WERI-Rb-1 (cell line): ENCODE data around the gene SFMBT2.

Experiments
- DNase-seq: peaks from one replicate; pipeline ENCODE4 v3.0.0-alpha.2; 2020
- H3K27ac ChIP-seq: fragments of 250-450 bp; sonication (Bioruptor Pico); 2 replicates; pipeline ENCODE4 v1.5.1; 2020; ENCODE audit warnings: mild to moderate bottlenecking, moderate library complexity
- H3K27me3 ChIP-seq: fragments of 250-450 bp; sonication (Bioruptor Pico); 2 replicates; pipeline ENCODE4 v1.5.1; 2021; ENCODE audit warnings: mild to moderate bottlenecking, low read depth, moderate library complexity; ENCODE audit not compliant: insufficient read depth, severe bottlenecking
- H3K36me3 ChIP-seq: fragments of 250-450 bp; sonication (Bioruptor Pico); 2 replicates; pipeline ENCODE4 v1.5.1; 2020; ENCODE audit warnings: mild to moderate bottlenecking, moderate library complexity
- H3K4me3 ChIP-seq: 2 replicates; pipeline ENCODE4 v1.5.1; 2011; ENCODE audit warnings: low read depth, mild to moderate bottlenecking, control low read depth, low read length
- H3K9me3 ChIP-seq: fragments of 250-450 bp; sonication (Bioruptor Pico); 2 replicates; pipeline ENCODE4 v1.5.1; 2021; ENCODE audit warnings: mild to moderate bottlenecking, moderate library complexity; ENCODE audit not compliant: severe bottlenecking
- CTCF ChIP-seq: IDR thresholded peaks from 2 replicates; pipeline ENCODE4 v1.5.1; 2011; ENCODE audit warnings: low read depth, mild to moderate bottlenecking, control low read depth, inconsistent platforms, low read length

SFMBT2 gene

DNA sequence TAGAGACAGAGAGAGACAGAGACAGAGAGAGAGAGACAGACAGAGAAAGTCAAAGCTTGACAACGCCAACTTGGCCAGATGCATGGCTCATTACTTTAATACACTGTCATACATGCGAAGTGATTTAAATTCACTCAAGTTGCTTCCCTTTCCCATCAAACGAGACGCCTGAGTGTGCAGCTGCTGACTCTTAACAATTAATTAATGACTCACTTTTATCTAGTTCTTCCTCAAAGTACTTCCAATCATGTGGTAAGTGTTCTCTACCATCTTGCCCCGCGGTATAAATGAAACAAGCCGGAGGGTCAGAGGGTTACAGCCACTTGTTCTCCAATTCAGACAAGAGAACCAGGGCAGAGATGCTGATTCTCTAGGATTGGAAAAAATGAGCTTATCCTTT is 90.8 kb downstream of the SFMBT2 start:
- H3K36me3 ChIP-seq: no peaks in the 10 kb centered on the region

DNA sequence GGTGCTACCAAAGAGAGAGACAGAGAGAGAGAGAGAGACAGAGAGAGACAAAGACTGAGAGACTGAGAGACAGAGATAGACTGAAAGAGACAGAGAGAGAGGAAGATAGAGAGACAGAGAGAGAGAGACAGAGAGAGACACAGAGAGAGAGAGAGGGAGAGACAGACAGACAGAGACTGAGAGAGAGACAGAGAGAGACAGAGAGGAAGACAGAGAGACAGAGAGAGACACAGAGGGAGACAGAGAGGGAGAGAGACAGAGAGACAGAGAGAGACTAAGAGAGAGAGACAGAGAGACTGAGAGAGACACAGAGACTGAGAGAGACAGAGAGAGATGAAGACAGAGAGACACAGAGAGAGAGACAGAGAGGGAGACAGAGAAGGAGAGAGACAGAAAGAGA is 91.2 kb downstream of the SFMBT2 start:
- Histone ChIP-seq H3K27me3 (no peaks in the 10 kb centered on the region), H3K36me3 (no peaks in the 10 kb centered on the region), H3K4me3 (no peak overlapping the region), H3K27ac (no peak overlapping the region), H3K9me3 (no peaks in the 10 kb centered on the region)
- TF ChIP-seq CTCF: no peak
- DNase-seq: no peak

More for the DNA sequence above, 90.8 kb downstream of the SFMBT2 start:
- no peaks in the 10 kb centered on the region for H3K27me3 ChIP-seq
- H3K4me3 ChIP-seq: no peak overlapping the region
- TF ChIP-seq CTCF: no peak
- H3K9me3 ChIP-seq: no peaks in the 10 kb centered on the region
- no peak overlapping the region for H3K27ac ChIP-seq
- no peak for DNase-seq

- H3K36me3 ChIP-seq: no peaks in the 10 kb centered on the region
- no peak overlapping the region for H3K27ac ChIP-seq
- DNase-seq: no peak
- H3K4me3 ChIP-seq: no peak overlapping the region
- no peaks in the 10 kb centered on the region for H3K27me3 ChIP-seq
- no peaks in the 10 kb centered on the region for H3K9me3 ChIP-seq
- no peak for TF ChIP-seq CTCF
Measured at GRCh38 chr10:7318836-7319235, 92.0 kb downstream of the SFMBT2 start.

GRCh38 chr10:7317786-7318446 is 92.9 kb downstream of the SFMBT2 start:
- Histone ChIP-seq H3K4me3 (no peak overlapping the region), H3K9me3 (no peaks in the 10 kb centered on the region), H3K27ac (no peak overlapping the region), H3K27me3 (no peaks in the 10 kb centered on the region), H3K36me3 (no peaks in the 10 kb centered on the region)
- no peak for DNase-seq
- TF ChIP-seq CTCF: no peak

GRCh38 chr10:7316839-7317238 is 94.0 kb downstream of the SFMBT2 start:
- Histone ChIP-seq H3K9me3 (no peaks in the 10 kb centered on the region), H3K36me3 (no peaks in the 10 kb centered on the region), H3K27me3 (no peaks in the 10 kb centered on the region), H3K4me3 (no peak overlapping the region), H3K27ac (no peak overlapping the region)
- no peak for DNase-seq
- TF ChIP-seq CTCF: no peak

DNA sequence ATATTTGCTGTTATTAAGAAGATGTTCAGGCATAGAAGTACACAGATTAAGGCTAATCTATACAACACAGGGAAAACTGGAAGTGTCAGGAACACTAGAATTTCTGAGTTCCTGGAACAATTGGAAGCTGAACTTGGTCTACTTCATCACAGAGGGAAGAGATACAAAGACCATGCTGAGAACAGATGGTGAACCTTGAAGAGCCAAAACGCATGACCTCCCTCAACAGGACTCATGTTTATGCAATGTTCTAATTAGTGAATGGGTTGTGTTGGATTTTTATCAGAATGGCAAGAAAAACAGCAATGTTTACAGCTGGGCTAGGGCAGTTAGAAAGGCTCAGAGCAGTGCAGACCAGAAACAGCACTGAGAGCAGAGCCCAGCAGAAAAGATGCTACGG is 94.9 kb downstream of the SFMBT2 start:
- H3K36me3 ChIP-seq: no peaks in the 10 kb centered on the region
- no peak for DNase-seq
- H3K4me3 ChIP-seq: no peak overlapping the region
- no peaks in the 10 kb centered on the region for H3K9me3 ChIP-seq
- no peak overlapping the region for H3K27ac ChIP-seq
- TF ChIP-seq CTCF: no peak
- H3K27me3 ChIP-seq: no peaks in the 10 kb centered on the region
